SU-DHL-6 (cell line): Measurements from ENCODE around the gene APBB2.

ENCODE experiments used
- CTCF ChIP-seq: fragments of 200-600 bp; sonication (generic); IDR thresholded peaks from one replicate; pipeline ENCODE4 v1.5.1; 2017; ENCODE audit warnings: antibody characterized with exemption, mild to moderate bottlenecking, low read length, moderate library complexity; ENCODE audit not compliant: insufficient read depth, poor library complexity, severe bottlenecking
- EZH2phosphoT487 ChIP-seq: fragments of 200-600 bp; sonication (generic), shearing (Covaris generic); conservative IDR thresholded peaks from 2 replicates; pipeline ENCODE4 v1.6.1; 2018; ENCODE audit warnings: mild to moderate bottlenecking, antibody characterized with exemption, low read length, moderate library complexity, mixed read lengths

DNA sequence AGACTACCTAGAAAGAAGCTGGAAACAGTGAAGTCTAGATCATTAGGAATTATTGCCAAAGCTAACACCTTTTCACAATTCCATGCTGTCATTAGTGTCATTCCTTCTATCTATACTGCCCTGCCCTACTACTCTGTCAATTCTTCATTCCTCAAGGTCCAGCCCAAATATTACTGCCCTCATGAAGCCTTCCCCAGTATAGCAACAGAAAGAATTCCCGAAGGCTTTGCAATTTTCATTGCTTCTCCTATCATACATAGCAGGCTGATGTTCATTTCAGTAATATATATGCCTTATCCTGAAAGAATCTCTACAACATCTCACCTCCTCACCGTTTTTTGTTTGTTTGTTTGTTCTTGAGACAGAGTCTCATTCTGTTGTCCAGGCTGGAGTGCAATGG lies 63.9 kb downstream of the APBB2 start:
- TF ChIP-seq CTCF (no peak), EZH2phosphoT487 (no peak)
